ENCODE measurements around the gene LPP. TPM values are rescaled to one million over a fixed set of nuclear protein-coding genes. Genes with fewer than 3 reads are reported as not detected.

The LPP gene
- polyA plus RNA-seq, 3 donors: 14.1 to 23.2 (median 15.3) TPM

DNA sequence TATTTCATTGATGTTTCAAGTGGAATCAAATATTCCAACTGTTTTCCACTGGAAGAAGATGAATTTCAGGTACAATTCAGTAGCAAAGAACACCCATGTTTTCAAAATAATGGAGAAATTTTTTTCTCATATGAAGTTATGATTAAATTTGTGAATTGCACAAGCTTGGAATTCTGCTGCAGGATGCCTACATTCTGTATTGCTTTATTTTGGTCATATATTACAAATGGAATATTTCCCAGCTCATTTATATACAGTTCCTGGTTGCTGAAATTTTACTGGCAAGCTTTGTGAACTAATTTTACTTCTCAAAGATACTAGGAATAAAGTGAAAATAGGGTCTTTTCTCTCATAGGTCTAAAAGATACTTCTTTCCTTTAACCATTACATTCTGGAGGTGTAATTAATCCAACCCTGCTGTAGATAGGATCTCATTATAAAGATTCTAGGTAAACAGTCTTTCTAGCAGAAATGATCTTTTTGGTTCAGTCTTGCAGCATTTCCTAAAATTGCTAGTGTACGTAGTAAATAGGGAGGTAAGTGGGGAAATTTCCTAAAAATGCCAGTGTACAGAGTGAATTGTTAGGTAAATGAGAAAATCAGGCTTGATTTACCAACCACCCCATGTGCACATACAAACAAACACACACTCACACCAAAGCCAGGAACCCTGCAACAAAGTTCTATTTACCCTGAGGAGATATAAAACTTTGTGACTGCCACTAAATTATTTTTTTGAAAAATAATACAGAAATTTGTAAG lies 624.3 kb downstream of the LPP start:
- no peak overlapping the region for H3K9ac ChIP-seq (ENCODE audit: insufficient read depth, low read length, poor library complexity, severe bottlenecking)
- no peaks in the 10 kb centered on the region for H4K20me1 ChIP-seq (ENCODE audit: insufficient read depth, low read length)
- H3K36me3 ChIP-seq (replicated peaks in 1 of 2; ENCODE audit: control insufficient read depth in 1 of 2, insufficient read depth in 2 of 2, low read length in 2 of 2): no peaks in the 10 kb centered on the region
- Mint-ChIP-seq H3K36me3 (peaks cover 0 to 2% of the 10 kb centered on the region in 2 donors), H3K27me3 (ENCODE audit: low read depth in 3 of 3) (no peaks in the 10 kb centered on the region), H3K4me3 (no peak overlapping the region), H3K27ac (no peak overlapping the region), H3K4me1 (peaks cover 33% of the 10 kb centered on the region), H3K9me3 (peaks cover 0 to 3% (median 0%) of the 10 kb centered on the region in 7 donors)
- TF ChIP-seq, protein P1, sequence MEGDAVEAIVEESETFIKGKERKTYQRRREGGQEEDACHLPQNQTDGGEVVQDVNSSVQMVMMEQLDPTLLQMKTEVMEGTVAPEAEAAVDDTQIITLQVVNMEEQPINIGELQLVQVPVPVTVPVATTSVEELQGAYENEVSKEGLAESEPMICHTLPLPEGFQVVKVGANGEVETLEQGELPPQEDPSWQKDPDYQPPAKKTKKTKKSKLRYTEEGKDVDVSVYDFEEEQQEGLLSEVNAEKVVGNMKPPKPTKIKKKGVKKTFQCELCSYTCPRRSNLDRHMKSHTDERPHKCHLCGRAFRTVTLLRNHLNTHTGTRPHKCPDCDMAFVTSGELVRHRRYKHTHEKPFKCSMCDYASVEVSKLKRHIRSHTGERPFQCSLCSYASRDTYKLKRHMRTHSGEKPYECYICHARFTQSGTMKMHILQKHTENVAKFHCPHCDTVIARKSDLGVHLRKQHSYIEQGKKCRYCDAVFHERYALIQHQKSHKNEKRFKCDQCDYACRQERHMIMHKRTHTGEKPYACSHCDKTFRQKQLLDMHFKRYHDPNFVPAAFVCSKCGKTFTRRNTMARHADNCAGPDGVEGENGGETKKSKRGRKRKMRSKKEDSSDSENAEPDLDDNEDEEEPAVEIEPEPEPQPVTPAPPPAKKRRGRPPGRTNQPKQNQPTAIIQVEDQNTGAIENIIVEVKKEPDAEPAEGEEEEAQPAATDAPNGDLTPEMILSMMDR (IDR thresholded peaks at IDR 0.05): no peak
- H3K4me1 ChIP-seq (ENCODE audit: control insufficient read depth in 1 of 2, insufficient read depth in 2 of 2, low read length in 2 of 2): peaks cover 32 to 40% of the 10 kb centered on the region in 2 donors
- H3K27me3 ChIP-seq (ENCODE audit: control insufficient read depth in 2 of 2, insufficient read depth in 2 of 2, low read length in 2 of 2): no peaks in the 10 kb centered on the region
- H3K9me3 ChIP-seq (replicated peaks in 1 of 2; ENCODE audit: control insufficient read depth in 1 of 2, insufficient read depth in 1 of 2, low read length in 2 of 2): no peaks in the 10 kb centered on the region
- no peak overlapping the region for H3K4me3 ChIP-seq (replicated peaks in 1 of 3; ENCODE audit: low read depth in 2 of 3, low read length in 3 of 3)
- no peak overlapping the region for H3K27ac ChIP-seq (ENCODE audit: low read depth in 1 of 2, low read length in 2 of 2)
- no peak for DNase-seq
- no CpG with 5 or more reads among the region's 1 CpG for WGBS (ENCODE audit: insufficient coverage)
- intact Hi-C loops (cut with micrococcal nuclease): no loop called here
- H3K4me2 ChIP-seq (replicated peaks; ENCODE audit: extremely low read depth, low read length, poor library complexity, severe bottlenecking): no peak overlapping the region
- H2AFZ ChIP-seq (ENCODE audit: insufficient read depth, low read depth, low read length, poor library complexity, severe bottlenecking): no peak overlapping the region
- H3K79me2 ChIP-seq (ENCODE audit: insufficient read depth, low read length): no peaks in the 10 kb centered on the region

DNA sequence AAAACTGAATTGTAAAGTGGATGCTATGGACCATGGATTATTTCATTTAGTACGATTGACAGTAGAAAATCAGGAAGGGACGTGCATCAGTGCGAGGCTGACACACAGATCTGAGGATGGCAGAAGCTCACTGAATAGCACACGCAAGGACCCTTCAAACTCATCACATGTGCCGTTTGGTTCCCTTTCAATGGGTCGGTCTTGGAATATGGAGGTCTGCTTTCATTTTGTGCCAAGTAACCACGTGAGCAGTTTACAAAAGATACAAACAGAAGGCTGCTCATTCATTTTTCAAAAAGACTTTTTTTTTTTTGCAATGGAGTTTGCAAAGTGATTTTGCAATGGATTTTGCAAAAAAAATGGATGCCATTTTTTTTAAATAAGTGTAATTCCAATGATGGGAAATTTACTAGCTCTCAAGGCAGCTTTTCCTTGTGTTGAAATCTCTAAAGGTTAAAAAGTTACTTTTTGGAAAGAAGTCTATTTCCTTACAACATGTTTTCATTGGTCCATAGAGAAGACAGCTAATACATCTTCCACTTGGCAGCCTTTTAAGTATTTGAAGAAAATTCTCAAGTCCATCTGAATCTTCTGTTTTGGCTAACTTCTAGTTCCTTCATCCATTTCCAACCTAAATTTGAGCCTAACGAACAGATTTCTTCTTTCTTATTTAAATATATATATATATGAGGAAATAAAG lies 625.5 kb downstream of the LPP start:
- Histone ChIP-seq H3K79me2 (ENCODE audit: insufficient read depth, low read length) (no peaks in the 10 kb centered on the region), H3K36me3 (replicated peaks in 1 of 2; ENCODE audit: control insufficient read depth in 1 of 2, insufficient read depth in 2 of 2, low read length in 2 of 2) (no peaks in the 10 kb centered on the region), H3K27ac (ENCODE audit: low read depth in 1 of 2, low read length in 2 of 2) (no peak overlapping the region), H3K4me1 (ENCODE audit: control insufficient read depth in 1 of 2, insufficient read depth in 2 of 2, low read length in 2 of 2) (peaks cover 32 to 40% of the 10 kb centered on the region in 2 donors), H3K9ac (ENCODE audit: insufficient read depth, low read length, poor library complexity, severe bottlenecking) (no peak overlapping the region), H3K4me3 (replicated peaks in 1 of 3; ENCODE audit: low read depth in 2 of 3, low read length in 3 of 3) (no peak overlapping the region), H3K27me3 (ENCODE audit: control insufficient read depth in 2 of 2, insufficient read depth in 2 of 2, low read length in 2 of 2) (no peaks in the 10 kb centered on the region), H4K20me1 (ENCODE audit: insufficient read depth, low read length) (no peaks in the 10 kb centered on the region), H3K9me3 (replicated peaks in 1 of 2; ENCODE audit: control insufficient read depth in 1 of 2, insufficient read depth in 1 of 2, low read length in 2 of 2) (no peaks in the 10 kb centered on the region), H3K4me2 (replicated peaks; ENCODE audit: extremely low read depth, low read length, poor library complexity, severe bottlenecking) (no peak overlapping the region), H2AFZ (ENCODE audit: insufficient read depth, low read depth, low read length, poor library complexity, severe bottlenecking) (no peak overlapping the region)
- WGBS (ENCODE audit: insufficient coverage): 86% methylated on average over 1 of the region's 8 CpGs
- Mint-ChIP-seq H3K4me1 (peaks cover 33% of the 10 kb centered on the region), H3K9me3 (peaks cover 0 to 3% (median 0%) of the 10 kb centered on the region in 7 donors), H3K27me3 (ENCODE audit: low read depth in 3 of 3) (no peaks in the 10 kb centered on the region), H3K4me3 (no peak overlapping the region), H3K36me3 (peaks cover 0 to 2% of the 10 kb centered on the region in 2 donors), H3K27ac (no peak overlapping the region)
- DNase-seq: no peak
- TF ChIP-seq, protein P1 (IDR thresholded peaks at IDR 0.05): no peak
- intact Hi-C loops (cut with micrococcal nuclease): no loop called here

All from CD14-positive monocyte (primary cell).